PC-9 (cell line): ENCODE results near the gene BOLA1. TPM values are rescaled to one million over a fixed set of nuclear protein-coding genes. Genes with fewer than 3 reads are reported as not detected.

Source experiments
- BruUV-seq: library from RNA; stranded (reverse); fragments of 400-500 nt; replicated peaks from 2 replicates; lab custom pipeline; 2021; lab: Mats Ljungman, UMichigan
- CTCF ChIA-PET: fragments of 300-600 bp; sonication (Branson Sonifier 250); formaldehyde crosslinking; loops from one replicate; lab custom pipeline; 2022; ENCODE audit warnings: antibody characterized with exemption; lab: Charles Lee
- POLR2A ChIA-PET: fragments of 300-600 bp; sonication (Branson Sonifier 250); formaldehyde crosslinking; loops from one replicate; lab custom pipeline; 2022; ENCODE audit warnings: antibody characterized with exemption; ENCODE audit not compliant: unreplicated experiment; lab: Charles Lee
- DNase-seq, 2 experiments: peaks; one replicate each; pipeline versions ENCODE4 v3.0.0 to v3.0.0-alpha.2; 2015 to 2022; ENCODE audit warnings: mixed read lengths in 1 of 2
- H2AFZ ChIP-seq: fragments of 200-600 bp; sonication (generic); 2 replicates; pipeline ENCODE4 v1.8.1; 2017; ENCODE audit warnings: antibody characterized with exemption
- H3F3A ChIP-seq: fragments of 200-600 bp; sonication (generic); 2 replicates; pipeline ENCODE4 v1.8.1; 2017; ENCODE audit warnings: antibody characterized with exemption, mild to moderate bottlenecking, low read depth; ENCODE audit not compliant: insufficient read depth
- H3K27ac ChIP-seq: fragments of 200-600 bp; sonication (generic); 2 replicates; pipeline ENCODE4 v1.6.1; 2016; ENCODE audit warnings: mixed run types
- H3K27me3 ChIP-seq: fragments of 200-600 bp; sonication (generic); 2 replicates; pipeline ENCODE4 v1.6.1; 2016; ENCODE audit warnings: low read depth, mixed run types; ENCODE audit not compliant: insufficient read depth
- H3K36me3 ChIP-seq: fragments of 200-600 bp; sonication (generic); 2 replicates; pipeline ENCODE4 v1.6.1; 2016; ENCODE audit warnings: low read depth, mixed run types
- H3K4me1 ChIP-seq: fragments of 200-600 bp; sonication (generic); replicated peaks from 2 replicates; pipeline ENCODE4 v1.6.1; 2016; ENCODE audit warnings: mixed run types; ENCODE audit not compliant: insufficient read depth
- H3K4me2 ChIP-seq: fragments of 200-600 bp; sonication (generic); 2 replicates; pipeline ENCODE4 v1.6.1; 2017; ENCODE audit warnings: mixed run types
- H3K4me3 ChIP-seq: fragments of 200-600 bp; sonication (generic); 2 replicates; pipeline ENCODE4 v1.6.1; 2016; ENCODE audit warnings: mixed run types
- H3K79me2 ChIP-seq: fragments of 200-600 bp; sonication (generic); 2 replicates; pipeline ENCODE4 v1.6.1; 2017; ENCODE audit warnings: low read depth, mixed run types
- H3K9me2 ChIP-seq: fragments of 200-600 bp; sonication (generic); 2 replicates; pipeline ENCODE4 v1.8.1; 2017; ENCODE audit warnings: mild to moderate bottlenecking; ENCODE audit not compliant: insufficient read depth
- H3K9me3 ChIP-seq: fragments of 200-600 bp; sonication (generic); 2 replicates; pipeline ENCODE4 v1.8.1; 2016; ENCODE audit warnings: low read depth; ENCODE audit not compliant: insufficient read depth
- H4K20me1 ChIP-seq: fragments of 200-600 bp; sonication (generic); 2 replicates; pipeline ENCODE4 v1.8.1; 2017; ENCODE audit not compliant: insufficient read depth
- CTCF ChIP-seq: fragments of 200-600 bp; sonication (generic); conservative IDR thresholded peaks from 2 replicates; pipeline ENCODE4 v1.6.1; 2017; ENCODE audit warnings: mixed run types, antibody characterized with exemption, mild to moderate bottlenecking, moderate library complexity
- EZH2 ChIP-seq: fragments of 200-600 bp; sonication (generic); IDR thresholded peaks from 2 replicates; pipeline ENCODE4 v1.8.0; 2017; ENCODE audit warnings: antibody characterized with exemption, low read depth
- intact Hi-C: fragments of 100-400 bp; cut with micrococcal nuclease; formaldehyde crosslinking; loops from one replicate; pipeline ENCODE4 v1.10.0; 2022; ENCODE audit not compliant: unreplicated experiment
- total RNA-seq: library from RNA; stranded (reverse); gene quantifications from 2 replicates; pipeline ENCODE4 v1.2.3, GENCODE V29; 2021

Gene BOLA1
- total RNA-seq, 1 experiment from 2014 or later: 16.2 TPM

GRCh38 chr1:149925751-149926150 lies 26.4 kb downstream of the BOLA1 start:
- Histone ChIP-seq H3K4me3 (peak overlapping the region; percentile 69; the same call in 1 of the 2 replicates), H3K27ac (no peak overlapping the region), H3K4me1 (peaks cover 21% of the 10 kb centered on the region), H3K4me2 (peak overlapping the region; percentile 88), H3K9me3 (no peaks in the 10 kb centered on the region), H3K9me2 (no peaks in the 10 kb centered on the region), H3K36me3 (peaks cover 35% of the 10 kb centered on the region), H3F3A (peaks cover 42% of the 10 kb centered on the region), H2AFZ (no peak overlapping the region), H4K20me1 (peaks cover 7% of the 10 kb centered on the region), H3K79me2 (peaks cover 32% of the 10 kb centered on the region), H3K27me3 (no peaks in the 10 kb centered on the region)
- no TSS peak for BruUV-seq
- intact Hi-C loops: no loop called here
- DNase-seq: no peak
- no peak for TF ChIP-seq EZH2
- no peak for TF ChIP-seq CTCF
- ChIA-PET POLR2A (interaction anchor here (0.7 kb wide), 1 partner anchor 12 kb away, joined by 4 read pairs; no protein-coding TSS in a partner anchor), CTCF (interaction anchor here (0.6 kb wide), 1 partner anchor 896 kb away, joined by 5 read pairs; no protein-coding TSS in a partner anchor)

- no peaks in the 10 kb centered on the region for H3K27me3 ChIP-seq
- H3K9me2 ChIP-seq: no peaks in the 10 kb centered on the region
- no peaks in the 10 kb centered on the region for H3K9me3 ChIP-seq
- intact Hi-C loops: no loop called here
- CTCF ChIA-PET: interaction anchor here (0.6 kb wide), 1 partner anchor 895 kb away, joined by 5 read pairs; no protein-coding TSS in a partner anchor
- BruUV-seq: no TSS peak
- H3K4me1 ChIP-seq: peaks cover 23% of the 10 kb centered on the region
- DNase-seq: no peak
- no peak overlapping the region for H3K27ac ChIP-seq
- H3K4me3 ChIP-seq: peak overlapping the region; percentile 69
- peaks cover 35% of the 10 kb centered on the region for H3K36me3 ChIP-seq
- POLR2A ChIA-PET: interaction anchor here (0.7 kb wide), 1 partner anchor 11 kb away, joined by 4 read pairs; no protein-coding TSS in a partner anchor
- H2AFZ ChIP-seq: no peak overlapping the region
- peaks cover 7% of the 10 kb centered on the region for H4K20me1 ChIP-seq
- peak overlapping the region; percentile 88 for H3K4me2 ChIP-seq
- TF ChIP-seq CTCF: no peak
- TF ChIP-seq EZH2: no peak
- peaks cover 37% of the 10 kb centered on the region for H3F3A ChIP-seq
- peaks cover 32% of the 10 kb centered on the region for H3K79me2 ChIP-seq
These were observed 26.9 kb downstream of the BOLA1 start for GRCh38 chr1:149926296-149926695.

- CTCF ChIA-PET: no interaction called here
- peak overlapping the region; percentile 78 for H2AFZ ChIP-seq
These were observed 27.7 kb downstream of the BOLA1 start for GRCh38 chr1:149927056-149927562.

More at GRCh38 chr1:149927056-149927562, 27.7 kb downstream of the BOLA1 start:
- intact Hi-C loops: loop anchor here (1.0 kb wide), 1 partner anchor 10 kb away; no protein-coding TSS in a partner anchor
- TF ChIP-seq CTCF (no peak), EZH2 (no peak)
- H3K4me1 ChIP-seq: peaks cover 29% of the 10 kb centered on the region
- H3K9me3 ChIP-seq: no peaks in the 10 kb centered on the region
- H3K36me3 ChIP-seq: peaks cover 40% of the 10 kb centered on the region
- DNase-seq: peak; percentile 5 to 39
- H3K27me3 ChIP-seq: no peaks in the 10 kb centered on the region
- H3K9me2 ChIP-seq: no peaks in the 10 kb centered on the region
- H4K20me1 ChIP-seq: peaks cover 7% of the 10 kb centered on the region
- POLR2A ChIA-PET: no interaction called here
- BruUV-seq: TSS peak; percentile 52
- H3K4me3 ChIP-seq: peak overlapping the region; percentile 69
- peak overlapping the region; percentile 85 for H3K27ac ChIP-seq
- peaks cover 32% of the 10 kb centered on the region for H3K79me2 ChIP-seq
- peaks cover 29% of the 10 kb centered on the region for H3F3A ChIP-seq
- peak overlapping the region; percentile 88 for H3K4me2 ChIP-seq
